ENCODE results near the gene TBC1D30.

DNA sequence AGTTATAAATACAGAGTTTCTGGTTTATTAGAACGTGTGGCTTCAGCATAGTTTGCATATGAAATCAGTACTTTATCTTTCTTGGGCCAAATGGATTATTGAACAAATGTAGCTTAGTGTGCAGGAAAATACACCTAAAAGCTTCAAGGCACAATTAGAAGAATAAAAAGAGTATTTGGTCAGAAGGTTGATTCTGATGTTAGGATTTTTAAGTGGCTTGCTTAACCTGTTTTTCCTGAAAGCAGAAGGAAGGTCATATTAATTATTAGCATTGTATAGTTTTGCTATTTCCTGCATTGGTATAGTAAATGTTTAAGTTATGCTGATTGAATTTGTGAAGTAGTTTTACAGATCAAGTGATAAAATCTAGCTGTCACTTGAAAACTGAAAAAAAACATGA lies 34.3 kb upstream of the TBC1D30 start:
- TF ChIP-seq, protein P1, sequence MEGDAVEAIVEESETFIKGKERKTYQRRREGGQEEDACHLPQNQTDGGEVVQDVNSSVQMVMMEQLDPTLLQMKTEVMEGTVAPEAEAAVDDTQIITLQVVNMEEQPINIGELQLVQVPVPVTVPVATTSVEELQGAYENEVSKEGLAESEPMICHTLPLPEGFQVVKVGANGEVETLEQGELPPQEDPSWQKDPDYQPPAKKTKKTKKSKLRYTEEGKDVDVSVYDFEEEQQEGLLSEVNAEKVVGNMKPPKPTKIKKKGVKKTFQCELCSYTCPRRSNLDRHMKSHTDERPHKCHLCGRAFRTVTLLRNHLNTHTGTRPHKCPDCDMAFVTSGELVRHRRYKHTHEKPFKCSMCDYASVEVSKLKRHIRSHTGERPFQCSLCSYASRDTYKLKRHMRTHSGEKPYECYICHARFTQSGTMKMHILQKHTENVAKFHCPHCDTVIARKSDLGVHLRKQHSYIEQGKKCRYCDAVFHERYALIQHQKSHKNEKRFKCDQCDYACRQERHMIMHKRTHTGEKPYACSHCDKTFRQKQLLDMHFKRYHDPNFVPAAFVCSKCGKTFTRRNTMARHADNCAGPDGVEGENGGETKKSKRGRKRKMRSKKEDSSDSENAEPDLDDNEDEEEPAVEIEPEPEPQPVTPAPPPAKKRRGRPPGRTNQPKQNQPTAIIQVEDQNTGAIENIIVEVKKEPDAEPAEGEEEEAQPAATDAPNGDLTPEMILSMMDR (conservative IDR thresholded peaks at IDR 0.05; ENCODE audit: low read depth, low read length) = no peak
- no peak for TF ChIP-seq EZH2 (IDR thresholded peaks at IDR 0.05; ENCODE audit: borderline replicate concordance, low read depth, low read length, poor library complexity, severe bottlenecking)
